ENCODE results near the gene CETP.

GRCh38 chr16:56921571-56921970 lies 40.2 kb upstream of the CETP start:
- TF ChIP-seq SIN3A (IDR thresholded peaks at IDR 0.05; ENCODE audit: borderline replicate concordance, low read depth, low read length) (no peak), PATZ1 (CRISPR knock-in tag; IDR thresholded peaks at IDR 0.05) (no peak), ZNF788 (CRISPR knock-in tag; IDR thresholded peaks at IDR 0.05; ENCODE audit: borderline replicate concordance) (no peak), CTCF (CRISPR knock-in tag; IDR thresholded peaks at IDR 0.05) (no peak), POLR2A (IDR thresholded peaks at IDR 0.05; ENCODE audit: insufficient read depth in 1 of 2, low read depth in 2 of 2, low read length in 2 of 2) (no peak), ZZZ3 (CRISPR knock-in tag; IDR thresholded peaks at IDR 0.05; ENCODE audit: borderline replicate concordance) (no peak), PHF8 (CRISPR knock-in tag; IDR thresholded peaks at IDR 0.05) (no peak), ZNF136 (CRISPR knock-in tag; IDR thresholded peaks at IDR 0.05; ENCODE audit: low read depth) (no peak), PHF21A (CRISPR knock-in tag; IDR thresholded peaks at IDR 0.05) (no peak), ZNF776 (CRISPR knock-in tag; IDR thresholded peaks at IDR 0.05) (no peak)
